Gastroesophageal sphincter (tissue), 3 donors: Measurements from ENCODE around the gene CFAP119.

Experiments
- CTCF ChIP-seq, 4 experiments: fragments of 200-600 bp in 2 of 4; fragments of 450-650 bp in 2 of 4; sonication (generic) in 1 of 4; IDR thresholded peaks; one replicate each; pipeline ENCODE4 v1.5.1; 2017 to 2019; ENCODE audit warnings: antibody characterized with exemption in 4 of 4, mild to moderate bottlenecking in 2 of 4, moderate library complexity in 2 of 4
- EP300 ChIP-seq: sonication (generic); formaldehyde crosslinking; IDR thresholded peaks from one replicate; pipeline ENCODE4 v1.6.1; 2017; ENCODE audit warnings: antibody characterized with exemption, mild to moderate bottlenecking
- POLR2A ChIP-seq, 2 donors: fragments of 450-650 bp; IDR thresholded peaks; one replicate each; pipeline ENCODE4 v1.6.1; 2017; ENCODE audit warnings: antibody characterized with exemption in 2 of 2, mild to moderate bottlenecking in 2 of 2, moderate library complexity in 1 of 2
- POLR2AphosphoS5 ChIP-seq: sonication (generic); formaldehyde crosslinking; IDR thresholded peaks from one replicate; pipeline ENCODE4 v1.6.1; 2017; ENCODE audit warnings: antibody characterized with exemption

GRCh38 chr16:30784215-30784614 is 22.4 kb upstream of the CFAP119 start:
- TF ChIP-seq POLR2AphosphoS5 (no peak), POLR2A (IDR thresholded peaks at IDR 0.05) (no peak), CTCF (IDR thresholded peaks at IDR 0.05) (no peak), EP300 (no peak)
